HepG2 (cell line): Measurements from ENCODE around the gene LILRB3. TPM values are rescaled to one million over a fixed set of nuclear protein-coding genes. Genes with fewer than 3 reads are reported as not detected.

Experiments
- ARHGAP35 ChIP-seq: sonication (generic); formaldehyde crosslinking; IDR thresholded peaks from 2 replicates; pipeline ENCODE4 v1.9.0; 2022; ENCODE audit warnings: mild to moderate bottlenecking, inconsistent platforms, moderate library complexity, missing genetic modification reagents, borderline replicate concordance
- ATF2 ChIP-seq: sonication (generic); formaldehyde crosslinking; IDR thresholded peaks from 2 replicates; pipeline ENCODE4 v1.4.0; 2020; ENCODE audit warnings: missing genetic modification reagents
- FLYWCH1 ChIP-seq: sonication (generic); formaldehyde crosslinking; IDR thresholded peaks from 2 replicates; pipeline ENCODE4 v1.8.1; 2023; ENCODE audit warnings: mild to moderate bottlenecking, missing genetic modification reagents
- KDM5B ChIP-seq: sonication (generic); formaldehyde crosslinking; IDR thresholded peaks from 2 replicates; pipeline ENCODE4 v1.4.0; 2020; ENCODE audit warnings: missing genetic modification reagents, mild to moderate bottlenecking, borderline replicate concordance
- KLF13 ChIP-seq: sonication (generic); formaldehyde crosslinking; IDR thresholded peaks from 2 replicates; pipeline ENCODE4 v1.4.0; 2020; ENCODE audit warnings: mild to moderate bottlenecking, missing genetic modification reagents
- PHF8 ChIP-seq: sonication (generic); formaldehyde crosslinking; IDR thresholded peaks from 2 replicates; pipeline ENCODE4 v1.5.0; 2020; ENCODE audit warnings: missing genetic modification reagents
- POLR2G ChIP-seq: fragments of 200-400 bp; formaldehyde crosslinking; IDR thresholded peaks from 2 replicates; pipeline ENCODE4 v1.6.1; 2018; ENCODE audit warnings: mild to moderate bottlenecking, low read depth, low read length, moderate library complexity
- PRDM4 ChIP-seq: sonication (generic); formaldehyde crosslinking; IDR thresholded peaks from 2 replicates; pipeline ENCODE4 v1.9.0; 2021; ENCODE audit warnings: missing genetic modification reagents, borderline replicate concordance
- PTBP1 ChIP-seq: fragments of 200-400 bp; formaldehyde crosslinking; IDR thresholded peaks from 2 replicates; pipeline ENCODE4 v1.6.1; 2018; ENCODE audit warnings: low read length, low read depth; ENCODE audit not compliant: poor library complexity, severe bottlenecking
- RBM39 ChIP-seq: fragments of 200-400 bp; formaldehyde crosslinking; IDR thresholded peaks from one replicate; pipeline ENCODE4 v1.6.1; 2018; ENCODE audit warnings: antibody characterized with exemption, mild to moderate bottlenecking, low read depth, low read length; ENCODE audit not compliant: poor library complexity, severe bottlenecking
- RELA ChIP-seq: sonication (generic); formaldehyde crosslinking; IDR thresholded peaks from 2 replicates; pipeline ENCODE4 v1.4.0; 2020; ENCODE audit warnings: missing genetic modification reagents
- RORA ChIP-seq: sonication (generic); formaldehyde crosslinking; IDR thresholded peaks from 2 replicates; pipeline ENCODE4 v1.5.0; 2020; ENCODE audit warnings: mild to moderate bottlenecking, missing genetic modification reagents, moderate library complexity
- SIX1 ChIP-seq: sonication (generic); formaldehyde crosslinking; IDR thresholded peaks from 2 replicates; pipeline ENCODE4 v1.4.0; 2020; ENCODE audit warnings: missing genetic modification reagents, borderline replicate concordance
- SRSF1 ChIP-seq: fragments of 200-400 bp; formaldehyde crosslinking; optimal IDR thresholded peaks from 2 replicates; pipeline ENCODE3; 2017; ENCODE audit warnings: mild to moderate bottlenecking, low read depth, low read length, moderate library complexity
- TEAD3 ChIP-seq: optimal IDR thresholded peaks from 2 replicates; pipeline ENCODE3; 2016; ENCODE audit warnings: borderline replicate concordance
- YEATS4 ChIP-seq: sonication (generic); formaldehyde crosslinking; IDR thresholded peaks from 2 replicates; pipeline ENCODE4 v1.4.0; 2020; ENCODE audit warnings: missing genetic modification reagents, borderline replicate concordance
- ZBTB10 ChIP-seq: sonication (generic); formaldehyde crosslinking; IDR thresholded peaks from 2 replicates; pipeline ENCODE4 v1.4.0; 2020; ENCODE audit warnings: missing genetic modification reagents, borderline replicate concordance
- ZFP1 ChIP-seq: IDR thresholded peaks from 2 replicates; pipeline ENCODE4 v1.6.1; 2016
- ZFP62 ChIP-seq: sonication (generic); formaldehyde crosslinking; IDR thresholded peaks from 2 replicates; pipeline ENCODE4 v1.4.0; 2020; ENCODE audit warnings: missing genetic modification reagents
- ZNF274 ChIP-seq: sonication (generic); formaldehyde crosslinking; IDR thresholded peaks from 2 replicates; pipeline ENCODE4 v1.5.1; 2020; ENCODE audit warnings: mild to moderate bottlenecking, missing genetic modification reagents
- ZNF333 ChIP-seq: sonication (generic); formaldehyde crosslinking; IDR thresholded peaks from 2 replicates; pipeline ENCODE4 v1.4.0; 2020; ENCODE audit warnings: mild to moderate bottlenecking, missing genetic modification reagents, borderline replicate concordance
- ZSCAN21 ChIP-seq: sonication (generic); formaldehyde crosslinking; IDR thresholded peaks from 2 replicates; pipeline ENCODE4 v1.8.0; 2022; ENCODE audit warnings: mild to moderate bottlenecking, missing genetic modification reagents, moderate library complexity, borderline replicate concordance
- polyA plus RNA-seq, 8 experiments: library from polyadenylated mRNA; depleted of rRNA in 3 of 8; stranded (reverse) in 7 of 8; unstranded in 1 of 8; fragments of >200 nt; fragmentation: Illumina TruSeq in 4 of 8; extraction: Trizol in 4 of 8; gene quantifications; 2 replicates each; pipeline versions ENCODE4 v1.2.1 to v1.2.3, GENCODE V29; 2011 to 2016; ENCODE audit warnings: low read depth in 4 of 8, missing spikeins in 1 of 8, mixed read lengths in 1 of 8; ENCODE audit not compliant: insufficient read depth in 1 of 8
- total RNA-seq, 5 experiments: library from RNA; depleted of rRNA; stranded (reverse); fragments of >200 nt; fragmentation: Illumina TruSeq; extraction: Trizol; gene quantifications; 2 replicates each; pipeline ENCODE4 v1.2.3, GENCODE V29; 2016; ENCODE audit warnings: low read depth in 1 of 5

Gene LILRB3
- total and polyA plus RNA-seq, 2 of the 13 experiments (the other 11 are each of a cell fraction or from before 2014, with no cell fraction given) = 0.22 TPM; not detected in 1

- TF ChIP-seq ATF2 (CRISPR knock-in tag) (peak; percentile 60; the same call in 1 of the 2 replicates), YEATS4 (no peak), RORA (no peak), SRSF1 (no peak), ZBTB10 (CRISPR knock-in tag) (no peak), ZFP1 (0 out of 2 replicates have a peak, but pooled peaks have one; percentile 40), POLR2G (no peak), FLYWCH1 (CRISPR knock-in tag) (no peak), PHF8 (CRISPR knock-in tag) (no peak), ZNF274 (no peak), ZFP62 (CRISPR knock-in tag) (no peak), ZSCAN21 (CRISPR knock-in tag) (0 out of 2 replicates have a peak, but pooled peaks have one; percentile 34), PTBP1 (peak; percentile 71), ZNF333 (0 out of 2 replicates have a peak, but pooled peaks have one; percentile 41), ARHGAP35 (CRISPR knock-in tag) (no peak; the same call in 1 of the 2 replicates), RELA (no peak), KDM5B (CRISPR knock-in tag) (peak; percentile 78), TEAD3 (CRISPR knock-in tag) (peak; percentile 95), SIX1 (CRISPR knock-in tag) (no peak), RBM39 (peak; percentile 60), PRDM4 (CRISPR knock-in tag) (no peak), KLF13 (CRISPR knock-in tag) (no peak)
Observed at GRCh38 chr19:54231077-54231931, 8.5 kb upstream of the LILRB3 start (continued).
